Gastrocnemius medialis (tissue), 4 donors: Measurements from ENCODE around the gene BEAN1. TPM values are rescaled to one million over a fixed set of nuclear protein-coding genes. Genes with fewer than 3 reads are reported as not detected.

Experiments used
- ATAC-seq, 2 donors: fragments of 150-250 bp; one replicate each; pipeline ENCODE4 v1.9.1; 2016
- DNase-seq, 2 donors: peaks; one replicate each; pipeline ENCODE4 v3.0.0-alpha.2; 2019
- H3K27ac ChIP-seq, 4 donors: fragments of 200-600 bp; sonication (generic); 1 replicate in 1 of 4; 2 replicates in 3 of 4; pipeline ENCODE4 v1.5.1; 2016 to 2018; ENCODE audit warnings: mild to moderate bottlenecking in 2 of 4, moderate library complexity in 1 of 4
- H3K27me3 ChIP-seq, 3 donors: fragments of 200-600 bp; sonication (generic) in 2 of 3; 1 replicate in 1 of 3; 2 replicates in 2 of 3; pipeline versions ENCODE4 v1.5.1 to v1.6.0; 2016 to 2019; ENCODE audit warnings: mild to moderate bottlenecking in 1 of 3, moderate library complexity in 1 of 3
- H3K36me3 ChIP-seq, 2 donors: fragments of 200-600 bp; sonication (generic) in 1 of 2; one replicate each; pipeline ENCODE4 v1.5.1; 2017 to 2018
- H3K4me1 ChIP-seq, 2 donors: fragments of 200-600 bp; sonication (generic) in 1 of 2; one replicate each; pipeline ENCODE4 v1.5.1; 2016 to 2017; ENCODE audit warnings: mild to moderate bottlenecking in 2 of 2
- H3K4me3 ChIP-seq, 4 donors: fragments of 200-600 bp; sonication (generic) in 3 of 4; 1 replicate in 1 of 4; 2 replicates in 3 of 4; pipeline ENCODE4 v1.5.1; 2016 to 2019; ENCODE audit warnings: mild to moderate bottlenecking in 2 of 4
- H3K9me3 ChIP-seq, 3 donors: fragments of 200-600 bp; sonication (generic) in 2 of 3; 1 replicate in 1 of 3; 2 replicates in 2 of 3; pipeline ENCODE4 v1.5.1; 2016 to 2019
- POLR2A ChIP-seq, 2 donors: fragments of 450-650 bp; IDR thresholded peaks; one replicate each; pipeline ENCODE4 v1.6.1; 2017; ENCODE audit warnings: antibody characterized with exemption in 2 of 2, mild to moderate bottlenecking in 2 of 2, moderate library complexity in 2 of 2
- in situ Hi-C, 4 donors: fragments of 200-750 bp; cut with MboI; loops; one replicate each; pipeline versions ENCODE4 v1.15.0 to v1.8.0; 2017; ENCODE audit warnings: low sequenced_read_pairs in 4 of 4
- intact Hi-C: fragments of 100-400 bp; cut with DNase I; formaldehyde crosslinking; loops from one replicate; pipeline ENCODE4 v1.15.1; 2023; ENCODE audit warnings: low total_unique reads
- total RNA-seq, 4 donors: library from RNA; depleted of rRNA; stranded (reverse); fragments of >200 nt; gene quantifications; one replicate each; pipeline versions ENCODE4 v1.1.0 to v1.2.3, GENCODE V29; 2016
- TF ChIP-seq, protein P1 (sequence below), 5 experiments: fragments of 450-650 bp in 3 of 5; fragments of 200-600 bp in 2 of 5; sonication (generic) in 2 of 5; IDR thresholded peaks in 4 of 5; conservative IDR thresholded peaks in 1 of 5; 1 replicate in 4 of 5; 2 replicates in 1 of 5; pipeline ENCODE4 v1.5.1; 2016 to 2019; ENCODE audit warnings: antibody characterized with exemption in 5 of 5, mild to moderate bottlenecking in 3 of 5, moderate library complexity in 3 of 5

BEAN1 gene
- total RNA-seq, 4 donors from 2014 or later, result not detected

DNA sequence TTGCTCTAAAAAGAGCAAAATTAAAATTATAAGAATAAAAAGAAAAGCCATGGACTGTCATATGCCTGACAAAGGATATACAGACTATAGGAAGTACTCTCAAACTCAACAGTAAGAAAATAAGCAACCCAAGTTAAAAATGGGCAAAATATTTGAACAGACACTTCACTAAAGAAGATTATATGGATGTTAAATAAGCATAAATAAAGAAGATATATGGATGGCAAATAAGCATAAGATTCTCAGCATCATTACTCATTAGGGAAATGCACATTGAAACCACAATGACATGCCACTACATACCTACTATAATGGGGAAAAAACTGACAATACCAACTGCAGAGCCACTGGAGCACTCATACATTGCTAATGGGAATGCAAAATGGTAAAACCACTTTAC lies 14.9 kb upstream of the BEAN1 start:
- no peak for ATAC-seq
- in situ Hi-C loops, result loop anchor here (5.0 to 25.0 kb wide), 5 partner anchors 63 to 453 kb away; no protein-coding TSS in a partner anchor

DNA sequence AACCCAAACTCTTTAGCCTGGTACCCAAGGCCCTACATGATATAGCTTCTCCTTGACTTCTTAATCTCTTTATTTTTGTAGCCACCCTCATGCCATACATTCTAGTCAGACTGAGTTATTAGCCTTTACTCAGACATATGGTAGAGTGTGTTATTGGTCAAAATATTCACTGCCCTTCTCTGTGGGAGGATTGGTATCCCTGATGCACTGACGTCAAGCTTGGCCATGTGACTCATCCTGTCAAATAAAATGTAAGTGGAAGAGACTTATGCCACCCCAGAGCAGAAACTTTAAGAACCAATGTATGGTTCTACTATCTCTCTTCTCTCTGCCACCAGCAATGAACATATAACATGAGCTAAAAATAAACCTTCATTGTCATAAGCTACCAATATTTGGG lies 12.2 kb upstream of the BEAN1 start:
- Histone ChIP-seq H3K9me3 (no peaks in the 10 kb centered on the region), H3K27me3 (peaks cover 0 to 2% (median 0%) of the 10 kb centered on the region in 3 donors), H3K36me3 (no peaks in the 10 kb centered on the region), H3K4me3 (no peak overlapping the region), H3K4me1 (no peaks in the 10 kb centered on the region), H3K27ac (no peak overlapping the region)
- ATAC-seq (no peak), DNase-seq (no peak)
- intact Hi-C loops, result no loop called here
- no peak for TF ChIP-seq POLR2A (IDR thresholded peaks at IDR 0.05)
- TF ChIP-seq, protein P1, sequence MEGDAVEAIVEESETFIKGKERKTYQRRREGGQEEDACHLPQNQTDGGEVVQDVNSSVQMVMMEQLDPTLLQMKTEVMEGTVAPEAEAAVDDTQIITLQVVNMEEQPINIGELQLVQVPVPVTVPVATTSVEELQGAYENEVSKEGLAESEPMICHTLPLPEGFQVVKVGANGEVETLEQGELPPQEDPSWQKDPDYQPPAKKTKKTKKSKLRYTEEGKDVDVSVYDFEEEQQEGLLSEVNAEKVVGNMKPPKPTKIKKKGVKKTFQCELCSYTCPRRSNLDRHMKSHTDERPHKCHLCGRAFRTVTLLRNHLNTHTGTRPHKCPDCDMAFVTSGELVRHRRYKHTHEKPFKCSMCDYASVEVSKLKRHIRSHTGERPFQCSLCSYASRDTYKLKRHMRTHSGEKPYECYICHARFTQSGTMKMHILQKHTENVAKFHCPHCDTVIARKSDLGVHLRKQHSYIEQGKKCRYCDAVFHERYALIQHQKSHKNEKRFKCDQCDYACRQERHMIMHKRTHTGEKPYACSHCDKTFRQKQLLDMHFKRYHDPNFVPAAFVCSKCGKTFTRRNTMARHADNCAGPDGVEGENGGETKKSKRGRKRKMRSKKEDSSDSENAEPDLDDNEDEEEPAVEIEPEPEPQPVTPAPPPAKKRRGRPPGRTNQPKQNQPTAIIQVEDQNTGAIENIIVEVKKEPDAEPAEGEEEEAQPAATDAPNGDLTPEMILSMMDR (IDR thresholded peaks at IDR 0.05 in 4 of 5, conservative IDR thresholded peaks at IDR 0.05 in 1 of 5), result no peak
- in situ Hi-C loops, result loop anchor here (5.0 to 25.0 kb wide), 5 partner anchors 60 to 450 kb away; no protein-coding TSS in a partner anchor

More for the DNA sequence above, 14.9 kb upstream of the BEAN1 start:
- no peak for TF ChIP-seq POLR2A (IDR thresholded peaks at IDR 0.05)
- TF ChIP-seq, protein P1 (IDR thresholded peaks at IDR 0.05 in 4 of 5, conservative IDR thresholded peaks at IDR 0.05 in 1 of 5), result no peak
- Histone ChIP-seq H3K4me3 (no peak overlapping the region), H3K27ac (no peak overlapping the region), H3K27me3 (peaks cover 0 to 2% (median 0%) of the 10 kb centered on the region in 3 donors), H3K36me3 (no peaks in the 10 kb centered on the region), H3K9me3 (no peaks in the 10 kb centered on the region), H3K4me1 (no peaks in the 10 kb centered on the region)
- no peak for DNase-seq
- intact Hi-C loops, result no loop called here

DNA sequence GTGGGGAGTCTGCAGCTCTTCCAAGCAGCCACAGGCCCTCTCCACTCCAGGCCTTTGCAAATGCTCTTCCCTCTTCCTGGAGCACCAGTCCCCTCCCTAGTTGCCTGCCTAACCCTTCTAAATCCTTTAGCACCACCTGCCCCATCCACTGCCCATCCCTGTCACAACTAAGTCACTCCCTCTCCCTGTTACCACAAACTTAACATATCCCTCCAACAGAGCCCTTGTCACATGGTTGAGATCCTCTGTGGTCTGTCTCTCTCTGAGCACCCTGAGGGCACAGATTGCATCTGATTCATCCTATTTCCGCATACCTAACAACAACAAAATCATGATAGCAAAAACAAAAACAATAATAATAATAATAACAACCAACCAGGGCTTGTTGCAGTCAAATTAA lies 11.0 kb upstream of the BEAN1 start:
- intact Hi-C loops, result no loop called here
- TF ChIP-seq, protein P1 (IDR thresholded peaks at IDR 0.05 in 4 of 5, conservative IDR thresholded peaks at IDR 0.05 in 1 of 5), result no peak
- TF ChIP-seq POLR2A (IDR thresholded peaks at IDR 0.05), result no peak

DNA sequence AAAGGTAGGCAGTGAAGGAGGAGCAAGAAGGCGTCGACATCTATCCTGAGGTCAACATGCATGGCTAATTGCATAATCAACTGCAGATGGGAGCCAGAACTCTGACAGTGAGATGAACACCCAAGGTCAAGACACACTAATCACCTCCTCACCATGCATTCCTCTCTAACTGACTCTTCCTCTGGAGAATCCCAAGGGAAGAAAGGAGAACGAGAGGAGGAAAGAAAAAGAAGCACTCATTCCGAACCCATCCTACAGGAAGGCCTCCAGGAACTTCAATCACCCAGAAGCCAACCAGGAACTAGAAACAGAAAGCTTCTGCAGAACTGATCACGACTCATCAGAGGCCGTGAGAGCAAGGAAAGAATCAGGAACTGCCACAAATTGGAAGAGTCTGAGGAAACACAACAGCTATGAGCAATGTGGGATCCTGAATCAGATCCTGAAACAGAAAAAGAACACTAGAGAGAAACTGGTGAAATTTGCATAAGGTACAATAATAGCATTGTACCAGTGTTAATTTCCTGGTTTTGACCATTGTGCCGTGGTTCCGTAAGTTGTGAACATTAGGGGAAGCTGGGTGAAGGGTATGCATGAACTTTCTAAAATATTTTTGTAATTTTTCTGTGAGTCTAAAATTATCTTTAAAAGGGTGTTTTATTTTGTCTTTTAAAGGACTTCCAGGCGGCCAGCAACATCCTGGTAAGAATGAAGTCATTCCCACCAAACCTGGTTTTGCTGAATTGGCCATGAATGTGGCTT lies 10.0 kb upstream of the BEAN1 start:
- Histone ChIP-seq H3K27ac (no peak overlapping the region), H3K4me3 (no peak overlapping the region), H3K36me3 (no peaks in the 10 kb centered on the region), H3K27me3 (peaks cover 0 to 2% (median 2%) of the 10 kb centered on the region in 3 donors), H3K4me1 (no peaks in the 10 kb centered on the region), H3K9me3 (no peaks in the 10 kb centered on the region)
- in situ Hi-C loops (loop anchor here in 3 of 4 donors (10.0 to 25.0 kb wide), 4 partner anchors 58 to 448 kb away; no protein-coding TSS in a partner anchor), intact Hi-C loops (no loop called here)
- no peak for DNase-seq
- TF ChIP-seq, protein P1 (IDR thresholded peaks at IDR 0.05 in 4 of 5, conservative IDR thresholded peaks at IDR 0.05 in 1 of 5), result no peak
- no peak for TF ChIP-seq POLR2A (IDR thresholded peaks at IDR 0.05)
- no peak for ATAC-seq

More for the DNA sequence above, 11.0 kb upstream of the BEAN1 start:
- Histone ChIP-seq H3K4me3 (no peak overlapping the region), H3K36me3 (no peaks in the 10 kb centered on the region), H3K27me3 (peaks cover 0 to 2% (median 0%) of the 10 kb centered on the region in 3 donors), H3K4me1 (no peaks in the 10 kb centered on the region), H3K9me3 (no peaks in the 10 kb centered on the region), H3K27ac (no peak overlapping the region)
- ATAC-seq, result no peak
- DNase-seq, result no peak
- in situ Hi-C loops, result loop anchor here in 3 of 4 donors (10.0 to 25.0 kb wide), 4 partner anchors 59 to 449 kb away; no protein-coding TSS in a partner anchor
